Naive thymus-derived CD8-positive, alpha-beta T cell (primary cell): ENCODE measurements around the gene STOML1. TPM values are rescaled to one million over a fixed set of nuclear protein-coding genes. Genes with fewer than 3 reads are reported as not detected.
"Not testable (repeated sequence)": the region's sequence is repeated elsewhere in the genome, so short reads cannot be mapped to it uniquely, and the experiment has no call there.

ENCODE experiments used
- ATAC-seq, 2 donors: fragments of 150-1000 bp; cut with Tn5 transposase in 1 of 2; sonication (Bioruptor Pico), chemical (Tn5 transposase) in 1 of 2; 1 replicate in 1 of 2; 2 replicates in 1 of 2; pipeline ENCODE4 v1.10.0; 2021; ENCODE audit warnings: mild to moderate bottlenecking in 2 of 2, moderate library complexity in 2 of 2
- POLR2A ChIA-PET: fragments of 350-600 bp; sonication (Branson Sonifier 250); formaldehyde crosslinking; loops from one replicate; lab custom pipeline; 2021; ENCODE audit warnings: antibody characterized with exemption; lab: Charles Lee
- DNase-seq, 10 donors: peaks; one replicate each; pipeline versions ENCODE4 v3.0.0 to v3.0.0-alpha.2; 2020 to 2022
- H3K27ac Mint-ChIP-seq, 10 donors: one replicate each; pipeline ENCODE4 v1.8.0; 2020 to 2022; ENCODE audit warnings: mild to moderate bottlenecking in 10 of 10, mixed read lengths in 10 of 10, moderate library complexity in 4 of 10, inconsistent platforms in 1 of 10
- H3K27me3 Mint-ChIP-seq, 5 donors: one replicate each; pipeline ENCODE4 v1.8.0; 2021 to 2022; ENCODE audit warnings: mixed read lengths in 5 of 5
- H3K36me3 Mint-ChIP-seq, 3 donors: one replicate each; pipeline ENCODE4 v1.8.0; 2020 to 2022; ENCODE audit warnings: mixed read lengths in 3 of 3, mild to moderate bottlenecking in 2 of 3, inconsistent platforms in 1 of 3
- H3K4me1 Mint-ChIP-seq, 4 donors: one replicate each; pipeline ENCODE4 v1.8.0; 2021 to 2022; ENCODE audit warnings: mixed read lengths in 4 of 4
- H3K4me3 Mint-ChIP-seq, 10 donors: one replicate each; pipeline ENCODE4 v1.8.0; 2020 to 2022; ENCODE audit warnings: mild to moderate bottlenecking in 10 of 10, mixed read lengths in 10 of 10, moderate library complexity in 6 of 10, inconsistent platforms in 1 of 10
- H3K9me3 Mint-ChIP-seq, 9 donors: one replicate each; pipeline ENCODE4 v1.8.0; 2020 to 2022; ENCODE audit warnings: mixed read lengths in 9 of 9, mild to moderate bottlenecking in 3 of 9, inconsistent platforms in 1 of 9, moderate library complexity in 1 of 9
- polyA plus RNA-seq, 3 donors: library from polyadenylated mRNA; unstranded; fragments of 300-500 nt; fragmentation: Illumina TruSeq; gene quantifications; one replicate each; pipeline ENCODE4 v1.2.3, GENCODE V29; 2021
- total RNA-seq, 8 experiments: library from RNA in 2 of 8; stranded (reverse) in 2 of 8; gene quantifications; one replicate each; pipeline ENCODE4 v1.2.3 and lab custom pipeline; 2021 to 2026

The STOML1 gene
- total and polyA plus RNA-seq, 5 experiments from 2014 or later, result 9.6 to 15.6 (median 10.8) TPM

GRCh38 chr15:73969151-73969759 is 22.8 kb downstream of the STOML1 start:
- POLR2A ChIA-PET, result interaction anchor here (0.7 kb wide), 1 partner anchor 1248 kb away, joined by 4 read pairs; no protein-coding TSS in a partner anchor
- Mint-ChIP-seq H3K27ac (no peak overlapping the region), H3K27me3 (peaks cover 0 to 1% (median 0%) of the 10 kb centered on the region in 5 donors), H3K36me3 (no peaks in the 10 kb centered on the region), H3K4me1 (peaks cover 20 to 40% (median 39%) of the 10 kb centered on the region in 4 donors), H3K4me3 (no peak overlapping the region), H3K9me3 (no peaks in the 10 kb centered on the region)
- DNase-seq (peak in 1 of 10 donors; percentile 15), ATAC-seq (no peak)

GRCh38 chr15:73968461-73968860 is 23.6 kb downstream of the STOML1 start:
- H3K36me3 Mint-ChIP-seq, result no peaks in the 10 kb centered on the region
- no peak overlapping the region for H3K4me3 Mint-ChIP-seq
- no peak for ATAC-seq
- DNase-seq, result no peak
- no peaks in the 10 kb centered on the region for H3K9me3 Mint-ChIP-seq
- H3K27ac Mint-ChIP-seq, result peak overlapping the region in 2 of 10 donors; percentile 16 to 48
- POLR2A ChIA-PET, result no interaction called here
- H3K27me3 Mint-ChIP-seq, result no peaks in the 10 kb centered on the region
- H3K4me1 Mint-ChIP-seq, result peaks cover 19 to 37% (median 36%) of the 10 kb centered on the region in 4 donors

GRCh38 chr15:73965758-73966113 is 26.4 kb downstream of the STOML1 start:
- Mint-ChIP-seq H3K4me1 (peaks cover 16 to 35% (median 29%) of the 10 kb centered on the region in 4 donors), H3K27me3 (no peaks in the 10 kb centered on the region), H3K9me3 (no peaks in the 10 kb centered on the region), H3K4me3 (peak overlapping the region; percentile 66 to 91 (median 82)), H3K36me3 (no peaks in the 10 kb centered on the region), H3K27ac (peak overlapping the region; percentile 79 to 93 (median 87))
- POLR2A ChIA-PET, result interaction anchor here (0.6 to 2.7 kb wide), 6 partner anchors 9 to 38 kb away, joined by 3 to 14 read pairs (median 4); no protein-coding TSS in a partner anchor
- peak in 6 of 10 donors; percentile 18 to 62 (median 48) for DNase-seq
- peak; percentile 83 to 86 for ATAC-seq

GRCh38 chr15:73965094-73965757 is 26.9 kb downstream of the STOML1 start:
- peak; percentile 38 to 46 for ATAC-seq
- POLR2A ChIA-PET, result interaction anchor here (1.0 to 2.7 kb wide), 4 partner anchors 11 to 37 kb away, joined by 3 to 14 read pairs (median 6); no protein-coding TSS in a partner anchor
- Mint-ChIP-seq H3K9me3 (no peaks in the 10 kb centered on the region), H3K36me3 (no peaks in the 10 kb centered on the region), H3K4me1 (peaks cover 16 to 37% (median 30%) of the 10 kb centered on the region in 4 donors), H3K4me3 (peak overlapping the region; percentile 69 to 91 (median 82)), H3K27me3 (no peaks in the 10 kb centered on the region), H3K27ac (peak overlapping the region; percentile 65 to 93 (median 87))
- peak in 4 of 10 donors; percentile 15 to 45 (median 26) for DNase-seq

GRCh38 chr15:73964736-73965093 is 27.4 kb downstream of the STOML1 start:
- Mint-ChIP-seq H3K27ac (peak overlapping the region; percentile 22 to 93 (median 84)), H3K4me1 (peaks cover 17 to 39% (median 33%) of the 10 kb centered on the region in 4 donors), H3K27me3 (no peaks in the 10 kb centered on the region), H3K36me3 (no peaks in the 10 kb centered on the region), H3K9me3 (no peaks in the 10 kb centered on the region), H3K4me3 (peak overlapping the region; percentile 69 to 91 (median 82))
- POLR2A ChIA-PET, result interaction anchor here (1.0 to 2.7 kb wide), 4 partner anchors 8 to 37 kb away, joined by 3 to 14 read pairs (median 4); no protein-coding TSS in a partner anchor
- ATAC-seq (peak; percentile 85 to 86), DNase-seq (peak; percentile 71 to 93 (median 83))

GRCh38 chr15:73962433-73962832 is 29.7 kb downstream of the STOML1 start:
- no peak for ATAC-seq
- POLR2A ChIA-PET, result no interaction called here
- H3K27ac Mint-ChIP-seq, result peak overlapping the region in 2 of 10 donors; percentile 9 to 11
- no peaks in the 10 kb centered on the region for H3K36me3 Mint-ChIP-seq
- no peak overlapping the region for H3K4me3 Mint-ChIP-seq
- H3K9me3 Mint-ChIP-seq, result no peaks in the 10 kb centered on the region
- no peak for DNase-seq
- H3K4me1 Mint-ChIP-seq, result peaks cover 25 to 54% (median 50%) of the 10 kb centered on the region in 4 donors
- H3K27me3 Mint-ChIP-seq, result no peaks in the 10 kb centered on the region

GRCh38 chr15:73960472-73961070 is 31.5 kb downstream of the STOML1 start:
- ATAC-seq, H3K27me3 Mint-ChIP-seq, H3K36me3 Mint-ChIP-seq, H3K9me3 Mint-ChIP-seq: not testable (repeated sequence)
- POLR2A ChIA-PET, result interaction anchor here (1.3 to 1.8 kb wide), 2 partner anchors 9 to 14 kb away, joined by 3 to 10 read pairs; no protein-coding TSS in a partner anchor
- peak overlapping the region in 5 of 10 donors; percentile 43 to 84 (median 63) for H3K27ac Mint-ChIP-seq
- peaks cover 20 to 43% (median 43%) of the 10 kb centered on the region in 4 donors for H3K4me1 Mint-ChIP-seq
- peak in 1 of 10 donors; percentile 26 for DNase-seq
- peak overlapping the region in 2 of 10 donors; percentile 40 to 44 for H3K4me3 Mint-ChIP-seq

GRCh38 chr15:73959801-73960200 is 32.3 kb downstream of the STOML1 start:
- Mint-ChIP-seq H3K4me1 (peaks cover 14 to 36% (median 35%) of the 10 kb centered on the region in 4 donors), H3K9me3 (no peaks in the 10 kb centered on the region), H3K4me3 (peak overlapping the region; percentile 33 to 74 (median 64)), H3K36me3 (no peaks in the 10 kb centered on the region), H3K27ac (peak overlapping the region in 9 of 10 donors; percentile 71 to 96 (median 88)), H3K27me3 (no peaks in the 10 kb centered on the region)
- POLR2A ChIA-PET, result interaction anchor here (0.7 to 1.8 kb wide), 4 partner anchors 8 to 84 kb away, joined by 3 to 10 read pairs (median 3); partner anchors contain the start of gene PML
- ATAC-seq (no peak), DNase-seq (peak in 1 of 10 donors; percentile 15)

- peaks cover 12 to 33% (median 32%) of the 10 kb centered on the region in 4 donors for H3K4me1 Mint-ChIP-seq
- POLR2A ChIA-PET, result interaction anchor here (0.7 to 1.2 kb wide), 4 partner anchors 16 to 360 kb away, joined by 3 read pairs; partner anchors contain the start of gene PML
- H3K27me3 Mint-ChIP-seq, result no peaks in the 10 kb centered on the region
- H3K36me3 Mint-ChIP-seq, result no peaks in the 10 kb centered on the region
- peak overlapping the region; percentile 71 to 96 (median 88) for H3K27ac Mint-ChIP-seq
- H3K4me3 Mint-ChIP-seq, result peak overlapping the region; percentile 54 to 74 (median 65)
- no peaks in the 10 kb centered on the region for H3K9me3 Mint-ChIP-seq
- ATAC-seq, result peak; percentile 98 to 99
- DNase-seq, result peak in 6 of 10 donors; percentile 29 to 76 (median 50)
Observed at GRCh38 chr15:73959012-73959581, 33.0 kb downstream of the STOML1 start.

- H3K9me3 Mint-ChIP-seq, result no peaks in the 10 kb centered on the region
- peaks cover 12 to 33% (median 32%) of the 10 kb centered on the region in 4 donors for H3K4me1 Mint-ChIP-seq
- H3K4me3 Mint-ChIP-seq, result peak overlapping the region in 2 of 10 donors; percentile 19 to 39
- no peaks in the 10 kb centered on the region for H3K27me3 Mint-ChIP-seq
- no peaks in the 10 kb centered on the region for H3K36me3 Mint-ChIP-seq
- POLR2A ChIA-PET, result interaction anchor here (1.0 kb wide), 1 partner anchor 30 kb away, joined by 3 read pairs; no protein-coding TSS in a partner anchor
- DNase-seq (peak in 1 of 10 donors; percentile 7), ATAC-seq (no peak)
- peak overlapping the region in 8 of 10 donors; percentile 82 to 96 (median 88) for H3K27ac Mint-ChIP-seq
Observed at GRCh38 chr15:73957785-73958184, 34.3 kb downstream of the STOML1 start.

GRCh38 chr15:73957276-73957675 is 34.8 kb downstream of the STOML1 start:
- Mint-ChIP-seq H3K4me3 (no peak overlapping the region), H3K4me1 (peaks cover 12 to 33% (median 31%) of the 10 kb centered on the region in 4 donors), H3K36me3 (no peaks in the 10 kb centered on the region), H3K9me3 (no peaks in the 10 kb centered on the region), H3K27ac (peak overlapping the region in 9 of 10 donors; percentile 44 to 91 (median 87)), H3K27me3 (no peaks in the 10 kb centered on the region)
- ATAC-seq (no peak), DNase-seq (peak in 1 of 10 donors; percentile 36)
- POLR2A ChIA-PET, result interaction anchor here (1.0 kb wide), 1 partner anchor 29 kb away, joined by 3 read pairs; no protein-coding TSS in a partner anchor

GRCh38 chr15:73956743-73957135 is 35.4 kb downstream of the STOML1 start:
- peak overlapping the region in 5 of 10 donors; percentile 60 to 88 (median 80) for H3K27ac Mint-ChIP-seq
- no peak for DNase-seq
- H3K36me3 Mint-ChIP-seq, result no peaks in the 10 kb centered on the region
- no peaks in the 10 kb centered on the region for H3K27me3 Mint-ChIP-seq
- no peaks in the 10 kb centered on the region for H3K9me3 Mint-ChIP-seq
- H3K4me1 Mint-ChIP-seq, result peaks cover 12 to 33% (median 31%) of the 10 kb centered on the region in 4 donors
- H3K4me3 Mint-ChIP-seq, result peak overlapping the region in 1 of 10 donors; percentile 60
- POLR2A ChIA-PET, result no interaction called here
- no peak for ATAC-seq
